ENCODE data around the gene ADCY4. TPM values are rescaled to one million over a fixed set of nuclear protein-coding genes. Genes with fewer than 3 reads are reported as not detected.

Gene ADCY4
- total RNA-seq, 1 experiment from 2014 or later, result 0.86 TPM

- H3K79me2 ChIP-seq (ENCODE audit: insufficient read depth, low read length), result no peaks in the 10 kb centered on the region
- ChIA-PET POLR2A (no interaction called here), CTCF (no interaction called here), RAD21 (ENCODE audit: low non-redundant PET in 1 of 2, low total read pairs in 2 of 2, uncharacterized antibody in 2 of 2, unreplicated experiment in 2 of 2) (no interaction called here)
- DNase-seq (ENCODE audit: low read depth, low spot score) (no peak), ATAC-seq (no peak; the same call in 1 of the 2 replicates)
- H3K9me3 ChIP-seq (ENCODE audit: control insufficient read depth in 1 of 2, insufficient read depth in 1 of 2, low read depth in 1 of 2, low read length in 2 of 2), result no peaks in the 10 kb centered on the region
- H3K27ac ChIP-seq (ENCODE audit: low read depth, low read length), result no peak overlapping the region
- intact Hi-C loops (cut with micrococcal nuclease), result no loop called here
- no peaks in the 10 kb centered on the region for H3K4me1 ChIP-seq (ENCODE audit: control insufficient read depth in 1 of 2, insufficient read depth in 2 of 2, low read length in 2 of 2)
- H3K9ac ChIP-seq (ENCODE audit: low read length), result no peak overlapping the region
- H3K9me2 ChIP-seq (ENCODE audit: insufficient read depth), result no peaks in the 10 kb centered on the region
- H3K4me3 ChIP-seq (replicated peaks in 1 of 2; ENCODE audit: low read depth in 1 of 2, low read length in 2 of 2), result no peak overlapping the region
- H2AFZ ChIP-seq (ENCODE audit: low read depth, low read length, poor library complexity, severe bottlenecking), result no peak overlapping the region
- BruUV-seq (replicated peaks), result no TSS peak
- no peak overlapping the region for H3K4me2 ChIP-seq (ENCODE audit: low read length)
- H3K36me3 ChIP-seq (ENCODE audit: control insufficient read depth in 1 of 2, insufficient read depth in 2 of 2, low read length in 2 of 2), result no peaks in the 10 kb centered on the region
- H4K20me1 ChIP-seq (ENCODE audit: insufficient read depth), result no peaks in the 10 kb centered on the region
- TF ChIP-seq REST (IDR thresholded peaks at IDR 0.05; ENCODE audit: low read depth) (no peak), ZFX (IDR thresholded peaks at IDR 0.05) (no peak), CBX3 (IDR thresholded peaks at IDR 0.05; ENCODE audit: low read depth) (no peak), YY1 (IDR thresholded peaks at IDR 0.05; ENCODE audit: extremely low read depth, insufficient replicate concordance, low read depth, low read length) (no peak), EZH2phosphoT487 (IDR thresholded peaks at IDR 0.05; ENCODE audit: borderline replicate concordance) (no peak), FOSL1 (IDR thresholded peaks at IDR 0.05; ENCODE audit: low read depth) (no peak), CEBPB (IDR thresholded peaks at IDR 0.05; ENCODE audit: low read depth) (no peak), ZNF274 (IDR thresholded peaks at IDR 0.05; ENCODE audit: low read depth, low read length) (no peak), RAD21 (IDR thresholded peaks at IDR 0.05; ENCODE audit: low read depth) (no peak), SRF (IDR thresholded peaks at IDR 0.05; ENCODE audit: low read depth) (no peak), MAX (IDR thresholded peaks at IDR 0.05) (no peak), POLR2AphosphoS5 (IDR thresholded peaks at IDR 0.05; ENCODE audit: low read depth, low read length) (no peak), CTCF (IDR thresholded peaks at IDR 0.05 in 2 of 3, conservative IDR thresholded peaks at IDR 0.05 in 1 of 3; ENCODE audit: borderline replicate concordance in 1 of 3, insufficient read depth in 1 of 3, low read depth in 2 of 3, low read length in 2 of 3) (no peak), JUND (IDR thresholded peaks at IDR 0.05) (no peak), POLR2A (IDR thresholded peaks at IDR 0.05; ENCODE audit: borderline replicate concordance, extremely low read depth, insufficient read depth, insufficient read length) (no peak), TCF7L2 (IDR thresholded peaks at IDR 0.05; ENCODE audit: borderline replicate concordance, extremely low read depth, insufficient read depth, insufficient read length) (no peak), ATF3 (IDR thresholded peaks at IDR 0.05) (no peak), ELF1 (IDR thresholded peaks at IDR 0.05; ENCODE audit: borderline replicate concordance, low read depth) (no peak)
- 0 out of 2 replicates have a peak, but pooled peaks cover 4% of the 10 kb centered on the region for H3K27me3 ChIP-seq (ENCODE audit: insufficient read depth, low read length)
Observed at GRCh38 chr14:24323341-24323740, 11.5 kb downstream of the ADCY4 start.
